ENCODE results near the gene VRK1.

DNA sequence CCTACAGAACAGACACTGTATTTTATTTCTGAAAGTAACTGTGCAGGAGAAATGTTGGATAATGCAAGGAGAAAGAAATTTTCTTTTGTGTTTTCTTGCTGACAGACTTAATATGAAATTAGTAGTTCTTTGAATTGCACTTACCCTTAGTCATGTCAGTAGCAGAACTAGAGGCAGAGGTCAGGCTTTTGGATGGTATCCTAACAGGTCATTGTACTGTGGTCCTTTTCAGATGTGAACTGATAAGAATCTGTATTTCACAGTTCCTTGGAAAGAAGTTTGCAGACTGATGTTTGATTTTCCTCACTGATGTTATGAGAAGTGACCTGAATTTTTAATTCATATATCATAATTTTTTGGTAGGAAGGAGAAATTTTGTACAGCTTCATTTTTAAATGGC lies 46.0 kb downstream of the VRK1 start:
- TF ChIP-seq, protein P1, sequence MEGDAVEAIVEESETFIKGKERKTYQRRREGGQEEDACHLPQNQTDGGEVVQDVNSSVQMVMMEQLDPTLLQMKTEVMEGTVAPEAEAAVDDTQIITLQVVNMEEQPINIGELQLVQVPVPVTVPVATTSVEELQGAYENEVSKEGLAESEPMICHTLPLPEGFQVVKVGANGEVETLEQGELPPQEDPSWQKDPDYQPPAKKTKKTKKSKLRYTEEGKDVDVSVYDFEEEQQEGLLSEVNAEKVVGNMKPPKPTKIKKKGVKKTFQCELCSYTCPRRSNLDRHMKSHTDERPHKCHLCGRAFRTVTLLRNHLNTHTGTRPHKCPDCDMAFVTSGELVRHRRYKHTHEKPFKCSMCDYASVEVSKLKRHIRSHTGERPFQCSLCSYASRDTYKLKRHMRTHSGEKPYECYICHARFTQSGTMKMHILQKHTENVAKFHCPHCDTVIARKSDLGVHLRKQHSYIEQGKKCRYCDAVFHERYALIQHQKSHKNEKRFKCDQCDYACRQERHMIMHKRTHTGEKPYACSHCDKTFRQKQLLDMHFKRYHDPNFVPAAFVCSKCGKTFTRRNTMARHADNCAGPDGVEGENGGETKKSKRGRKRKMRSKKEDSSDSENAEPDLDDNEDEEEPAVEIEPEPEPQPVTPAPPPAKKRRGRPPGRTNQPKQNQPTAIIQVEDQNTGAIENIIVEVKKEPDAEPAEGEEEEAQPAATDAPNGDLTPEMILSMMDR (IDR thresholded peaks at IDR 0.05; ENCODE audit: borderline replicate concordance, extremely low read depth, low read length, poor library complexity, severe bottlenecking) = no peak
- no peak for TF ChIP-seq EZH2 (IDR thresholded peaks at IDR 0.05; ENCODE audit: borderline replicate concordance, low read depth, low read length, severe bottlenecking)

All from DND-41 (cell line).